ENCODE measurements around the gene UNC119B. TPM values are rescaled to one million over a fixed set of nuclear protein-coding genes. Genes with fewer than 3 reads are reported as not detected.

Gene UNC119B
- total RNA-seq: 22.1 and 28.4 TPM in 2 replicates

GRCh38 chr12:120710031-120710804 lies at the start of gene UNC119B:
Gene UNC119B, plus strand, starts transcription at chr12:120710458. Its CDS starts 17 bp downstream, at chr12:120710475.

GRCh38 chr12:120686690-120687577 lies 23.3 kb upstream of the UNC119B start, which contains the start of gene MLEC:
Gene MLEC, plus strand, starts transcription at chr12:120687149. Its CDS starts 148 bp downstream, at chr12:120687297.

GRCh38 chr12:120725659-120726509 lies 15.6 kb downstream of the UNC119B start, which contains the start of gene ACADS:
Gene ACADS, plus strand, starts transcription at chr12:120725826. Its CDS starts 60 bp downstream, at chr12:120725886.

Other genes starting within 250 kb of the UNC119B start
- gene SRSF9, start 240.7 kb upstream of the UNC119B start, total RNA-seq: 179 and 196 TPM in 2 replicates
- 320 TPM in 2 replicates for gene DYNLL1, start 214.3 kb upstream of the UNC119B start, total RNA-seq
- 20.8 and 22.3 TPM in 2 replicates for gene COQ5, start 181.3 kb upstream of the UNC119B start, total RNA-seq
- 165 and 196 TPM in 2 replicates for gene RNF10, start 176.1 kb upstream of the UNC119B start, total RNA-seq
- gene POP5, start 129.1 kb upstream of the UNC119B start, total RNA-seq: 24.6 and 25.0 TPM in 2 replicates
- gene CABP1, start 69.8 kb upstream of the UNC119B start, total RNA-seq: 0.14 TPM in 1 of 2 replicates, not detected in the other
- 81.5 and 110 TPM in 2 replicates for gene MLEC, start 23.3 kb upstream of the UNC119B start, total RNA-seq
- gene ACADS, start 15.4 kb downstream of the UNC119B start, total RNA-seq: 7.6 and 11.4 TPM in 2 replicates
- gene SPPL3, start 193.9 kb downstream of the UNC119B start, total RNA-seq: 13.0 and 15.1 TPM in 2 replicates

All from thoracic aorta endothelial cell (primary cell).